Prostate gland (tissue), 2 donors: ENCODE measurements around the gene SIVA1.

Source experiments
- POLR2A ChIP-seq: fragments of 450-650 bp; IDR thresholded peaks from one replicate; pipeline ENCODE4 v1.6.1; 2016; ENCODE audit warnings: antibody characterized with exemption, mild to moderate bottlenecking
- POLR2AphosphoS5 ChIP-seq: sonication (generic); formaldehyde crosslinking; IDR thresholded peaks from one replicate; pipeline ENCODE4 v1.6.1; 2017; ENCODE audit warnings: antibody characterized with exemption
- TF ChIP-seq, protein P1 (sequence below), 4 experiments: fragments of 200-600 bp in 2 of 4; fragments of 450-650 bp in 2 of 4; sonication (generic) in 2 of 4; IDR thresholded peaks; 1 replicate in 3 of 4; 2 replicates in 1 of 4; pipeline ENCODE4 v1.5.1; 2016 to 2019; ENCODE audit warnings: antibody characterized with exemption in 4 of 4, mild to moderate bottlenecking in 2 of 4, moderate library complexity in 2 of 4

DNA sequence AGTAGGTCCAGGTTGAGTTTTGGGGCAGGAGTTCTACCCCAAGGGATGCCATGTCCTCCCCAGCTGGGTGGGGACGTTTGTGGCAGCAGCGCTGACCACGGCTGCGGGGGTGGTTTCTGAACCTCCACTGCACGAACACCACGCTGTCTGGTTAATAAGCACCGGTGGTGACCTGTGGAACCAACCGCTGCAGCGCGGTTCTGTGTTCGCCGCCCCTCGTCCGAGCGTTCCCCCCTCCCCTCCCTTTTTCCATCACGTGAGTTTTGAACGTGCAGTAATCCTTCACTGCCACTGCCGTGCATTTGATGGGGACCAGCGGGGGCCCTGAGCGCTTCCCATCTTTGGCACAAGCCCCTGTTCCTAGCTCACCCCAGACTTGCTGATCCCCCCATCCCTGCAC lies 35.3 kb upstream of the SIVA1 start:
- TF ChIP-seq, protein P1, sequence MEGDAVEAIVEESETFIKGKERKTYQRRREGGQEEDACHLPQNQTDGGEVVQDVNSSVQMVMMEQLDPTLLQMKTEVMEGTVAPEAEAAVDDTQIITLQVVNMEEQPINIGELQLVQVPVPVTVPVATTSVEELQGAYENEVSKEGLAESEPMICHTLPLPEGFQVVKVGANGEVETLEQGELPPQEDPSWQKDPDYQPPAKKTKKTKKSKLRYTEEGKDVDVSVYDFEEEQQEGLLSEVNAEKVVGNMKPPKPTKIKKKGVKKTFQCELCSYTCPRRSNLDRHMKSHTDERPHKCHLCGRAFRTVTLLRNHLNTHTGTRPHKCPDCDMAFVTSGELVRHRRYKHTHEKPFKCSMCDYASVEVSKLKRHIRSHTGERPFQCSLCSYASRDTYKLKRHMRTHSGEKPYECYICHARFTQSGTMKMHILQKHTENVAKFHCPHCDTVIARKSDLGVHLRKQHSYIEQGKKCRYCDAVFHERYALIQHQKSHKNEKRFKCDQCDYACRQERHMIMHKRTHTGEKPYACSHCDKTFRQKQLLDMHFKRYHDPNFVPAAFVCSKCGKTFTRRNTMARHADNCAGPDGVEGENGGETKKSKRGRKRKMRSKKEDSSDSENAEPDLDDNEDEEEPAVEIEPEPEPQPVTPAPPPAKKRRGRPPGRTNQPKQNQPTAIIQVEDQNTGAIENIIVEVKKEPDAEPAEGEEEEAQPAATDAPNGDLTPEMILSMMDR (IDR thresholded peaks at IDR 0.05) = no peak
- TF ChIP-seq POLR2AphosphoS5 (no peak), POLR2A (no peak)
